ENCODE measurements around the gene RBFOX2. TPM values are rescaled to one million over a fixed set of nuclear protein-coding genes. Genes with fewer than 3 reads are reported as not detected.
A peak's percentile ranks its signal among the peaks of the same experiment; 100 is the strongest.

Gene RBFOX2
- total RNA-seq, 1 donor from 2014 or later, result 3.2 TPM

DNA sequence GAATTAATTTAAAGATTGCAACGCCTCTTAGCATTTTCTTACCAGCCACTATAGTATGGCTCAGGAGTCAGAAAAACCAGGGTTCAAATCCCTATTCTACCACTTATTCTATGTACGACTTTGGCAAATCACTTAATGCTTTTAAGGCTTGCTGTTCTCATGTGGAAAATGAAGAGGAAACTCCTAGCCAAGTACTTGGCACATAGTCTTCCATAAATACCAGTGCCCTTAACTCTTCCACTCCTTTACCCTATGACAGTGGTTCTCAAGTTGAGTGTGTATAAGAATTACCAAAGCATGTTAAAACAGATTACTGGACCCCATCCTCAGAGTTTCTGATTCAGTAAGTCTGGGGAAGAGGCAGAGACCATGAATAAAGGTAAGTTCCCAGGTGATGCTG, 107.6 kb downstream of the RBFOX2 start:
- intact Hi-C loops (cut with micrococcal nuclease), result loop anchor here (1.0 kb wide), 1 partner anchor 294 kb away; no protein-coding TSS in a partner anchor
- Mint-ChIP-seq H3K4me1 (ENCODE audit: low read depth) (peaks cover 7% of the 10 kb centered on the region), H3K27me3 (ENCODE audit: low read depth) (no peaks in the 10 kb centered on the region), H3K4me3 (ENCODE audit: low read depth) (no peak overlapping the region), H3K9me3 (no peaks in the 10 kb centered on the region), H3K36me3 (ENCODE audit: low read depth) (no peaks in the 10 kb centered on the region), H3K27ac (no peak overlapping the region)
- no peak for DNase-seq (ENCODE audit: low spot score)

DNA sequence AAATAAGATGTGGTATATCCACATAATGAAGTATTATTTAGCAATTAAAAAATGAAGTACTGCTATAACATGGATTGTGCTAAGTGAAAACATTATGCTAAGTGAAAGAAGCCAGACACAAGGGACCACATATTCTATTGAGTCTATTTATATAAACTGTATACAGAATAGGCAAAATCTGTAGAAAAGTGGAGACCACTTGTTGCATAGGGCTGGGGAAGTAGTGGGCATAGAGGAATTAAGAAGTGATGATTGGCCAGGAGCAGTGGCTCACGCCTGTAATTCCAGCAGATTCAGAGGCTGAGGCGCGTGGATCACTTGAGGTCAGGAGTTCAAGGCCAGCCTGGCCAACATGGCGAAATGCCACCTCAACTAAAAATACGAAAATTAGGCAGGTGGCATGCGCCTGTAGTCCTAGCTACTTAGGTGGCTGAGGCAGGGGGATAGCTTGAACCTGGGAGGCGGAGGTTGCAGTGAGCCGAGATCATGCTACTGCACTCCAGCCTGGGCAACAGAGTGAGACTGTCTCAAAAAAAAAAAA, 109.6 kb downstream of the RBFOX2 start:
- intact Hi-C loops (cut with micrococcal nuclease), result no loop called here
- Mint-ChIP-seq H3K4me3 (ENCODE audit: low read depth) (no peak overlapping the region), H3K4me1 (ENCODE audit: low read depth) (peaks cover 23% of the 10 kb centered on the region), H3K36me3 (ENCODE audit: low read depth) (no peaks in the 10 kb centered on the region), H3K27me3 (ENCODE audit: low read depth) (no peaks in the 10 kb centered on the region), H3K27ac (no peak overlapping the region), H3K9me3 (no peaks in the 10 kb centered on the region)
- no peak for DNase-seq (ENCODE audit: low spot score)

- Mint-ChIP-seq H3K4me1 (ENCODE audit: low read depth) (peaks cover 23% of the 10 kb centered on the region), H3K27me3 (ENCODE audit: low read depth) (no peaks in the 10 kb centered on the region), H3K4me3 (ENCODE audit: low read depth) (no peak overlapping the region), H3K9me3 (no peaks in the 10 kb centered on the region), H3K36me3 (ENCODE audit: low read depth) (no peaks in the 10 kb centered on the region), H3K27ac (no peak overlapping the region)
- intact Hi-C loops (cut with micrococcal nuclease), result no loop called here
- no peak for DNase-seq (ENCODE audit: low spot score)
Observed at GRCh38 chr22:35918456-35918855, 110.2 kb downstream of the RBFOX2 start.

- DNase-seq (ENCODE audit: low spot score), result no peak
- H3K27ac Mint-ChIP-seq, result no peak overlapping the region
Observed at GRCh38 chr22:35917651-35918050, 111.0 kb downstream of the RBFOX2 start.

DNA sequence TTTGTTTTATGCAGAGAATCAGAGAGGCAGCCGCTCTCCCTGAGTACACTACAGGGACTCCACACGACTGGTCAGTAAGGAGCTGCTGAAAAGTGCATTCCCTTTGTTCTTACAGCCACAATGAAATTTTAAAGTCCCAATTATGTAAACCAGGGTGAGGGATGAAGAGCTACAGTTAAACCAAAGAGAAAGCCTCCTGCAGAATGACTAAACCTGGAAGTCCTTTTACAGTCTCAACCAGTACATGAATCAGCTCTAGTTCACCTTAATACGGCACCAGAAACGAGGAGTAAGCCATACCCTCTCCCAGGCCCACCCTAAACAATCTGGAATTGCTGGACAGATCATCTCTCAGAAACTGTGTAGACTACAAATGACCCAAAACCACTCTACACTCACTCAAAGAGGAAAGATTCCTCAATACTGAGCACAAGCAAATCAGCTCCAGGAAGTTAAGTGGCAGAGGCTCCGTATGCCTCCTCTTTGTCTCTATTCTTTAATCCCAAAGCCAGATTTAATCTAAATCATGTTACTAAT, 113.1 kb downstream of the RBFOX2 start:
- Mint-ChIP-seq H3K4me3 (ENCODE audit: low read depth) (no peak overlapping the region), H3K4me1 (ENCODE audit: low read depth) (peaks cover 16% of the 10 kb centered on the region), H3K27me3 (ENCODE audit: low read depth) (no peaks in the 10 kb centered on the region), H3K9me3 (no peaks in the 10 kb centered on the region), H3K36me3 (ENCODE audit: low read depth) (no peaks in the 10 kb centered on the region), H3K27ac (no peak overlapping the region)
- DNase-seq (ENCODE audit: low spot score), result no peak
- intact Hi-C loops (cut with micrococcal nuclease), result no loop called here

More at GRCh38 chr22:35917651-35918050, 111.0 kb downstream of the RBFOX2 start:
- Mint-ChIP-seq H3K4me3 (ENCODE audit: low read depth) (no peak overlapping the region), H3K27me3 (ENCODE audit: low read depth) (no peaks in the 10 kb centered on the region), H3K4me1 (ENCODE audit: low read depth) (peaks cover 23% of the 10 kb centered on the region), H3K9me3 (no peaks in the 10 kb centered on the region), H3K36me3 (ENCODE audit: low read depth) (no peaks in the 10 kb centered on the region)
- intact Hi-C loops (cut with micrococcal nuclease), result no loop called here

- intact Hi-C loops (cut with micrococcal nuclease), result no loop called here
- peaks cover 16% of the 10 kb centered on the region for H3K4me1 Mint-ChIP-seq (ENCODE audit: low read depth)
- peak overlapping the region; percentile 13 for H3K4me3 Mint-ChIP-seq (ENCODE audit: low read depth)
- no peaks in the 10 kb centered on the region for H3K9me3 Mint-ChIP-seq
- H3K27ac Mint-ChIP-seq, result no peak overlapping the region
- H3K36me3 Mint-ChIP-seq (ENCODE audit: low read depth), result no peaks in the 10 kb centered on the region
- no peaks in the 10 kb centered on the region for H3K27me3 Mint-ChIP-seq (ENCODE audit: low read depth)
- DNase-seq (ENCODE audit: low spot score), result no peak
Observed at GRCh38 chr22:35914665-35915476, 113.8 kb downstream of the RBFOX2 start.

DNA sequence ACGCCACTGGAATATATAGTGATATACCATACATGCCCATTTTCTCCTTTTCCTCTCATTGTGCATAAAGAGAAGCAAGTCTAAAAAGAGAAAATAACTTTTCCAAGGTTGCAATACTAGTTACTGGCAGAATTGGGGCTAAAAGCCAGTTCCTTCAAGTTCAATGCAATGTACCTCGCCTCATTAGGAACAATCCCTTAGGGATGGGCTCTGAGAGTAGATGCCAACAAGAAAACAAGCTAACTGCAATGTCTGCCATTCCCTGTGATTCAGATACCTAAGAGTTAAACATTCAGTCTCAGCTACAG, 114.3 kb downstream of the RBFOX2 start:
- no peak overlapping the region for H3K27ac Mint-ChIP-seq
- peaks cover 16% of the 10 kb centered on the region for H3K4me1 Mint-ChIP-seq (ENCODE audit: low read depth)
- DNase-seq (ENCODE audit: low spot score), result no peak
- no peaks in the 10 kb centered on the region for H3K36me3 Mint-ChIP-seq (ENCODE audit: low read depth)
- H3K9me3 Mint-ChIP-seq, result no peaks in the 10 kb centered on the region
- no peaks in the 10 kb centered on the region for H3K27me3 Mint-ChIP-seq (ENCODE audit: low read depth)
- intact Hi-C loops (cut with micrococcal nuclease), result no loop called here
- peak overlapping the region; percentile 13 for H3K4me3 Mint-ChIP-seq (ENCODE audit: low read depth)

GRCh38 chr22:35913925-35914324, 114.7 kb downstream of the RBFOX2 start:
- Mint-ChIP-seq H3K36me3 (ENCODE audit: low read depth) (no peaks in the 10 kb centered on the region), H3K4me1 (ENCODE audit: low read depth) (peaks cover 16% of the 10 kb centered on the region), H3K27me3 (ENCODE audit: low read depth) (no peaks in the 10 kb centered on the region), H3K4me3 (ENCODE audit: low read depth) (no peak overlapping the region), H3K9me3 (no peaks in the 10 kb centered on the region), H3K27ac (no peak overlapping the region)
- DNase-seq (ENCODE audit: low spot score), result no peak
- intact Hi-C loops (cut with micrococcal nuclease), result no loop called here

DNA sequence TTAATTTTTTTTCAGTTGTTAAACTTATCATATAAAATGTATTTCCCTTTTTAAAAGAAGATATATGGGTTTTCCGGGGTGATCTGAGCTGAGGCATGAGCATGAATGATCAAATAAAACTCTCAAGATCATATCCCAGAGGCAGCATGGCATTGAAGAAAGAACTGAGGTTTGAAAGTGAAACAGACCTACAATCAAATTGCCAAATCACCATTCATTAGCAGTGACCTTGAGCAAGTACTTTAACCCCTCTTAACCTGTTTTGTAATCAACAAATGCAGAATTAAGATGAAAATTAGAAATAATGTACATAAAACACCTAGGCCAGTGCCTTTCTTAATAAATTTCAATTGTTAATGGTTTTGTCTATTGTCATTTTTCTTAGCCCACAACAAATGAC, 116.0 kb downstream of the RBFOX2 start:
- no peaks in the 10 kb centered on the region for H3K9me3 Mint-ChIP-seq
- intact Hi-C loops (cut with micrococcal nuclease), result no loop called here
- H3K27me3 Mint-ChIP-seq (ENCODE audit: low read depth), result no peaks in the 10 kb centered on the region
- no peak overlapping the region for H3K4me3 Mint-ChIP-seq (ENCODE audit: low read depth)
- DNase-seq (ENCODE audit: low spot score), result no peak
- no peaks in the 10 kb centered on the region for H3K36me3 Mint-ChIP-seq (ENCODE audit: low read depth)
- no peak overlapping the region for H3K27ac Mint-ChIP-seq
- H3K4me1 Mint-ChIP-seq (ENCODE audit: low read depth), result peaks cover 16% of the 10 kb centered on the region

DNA sequence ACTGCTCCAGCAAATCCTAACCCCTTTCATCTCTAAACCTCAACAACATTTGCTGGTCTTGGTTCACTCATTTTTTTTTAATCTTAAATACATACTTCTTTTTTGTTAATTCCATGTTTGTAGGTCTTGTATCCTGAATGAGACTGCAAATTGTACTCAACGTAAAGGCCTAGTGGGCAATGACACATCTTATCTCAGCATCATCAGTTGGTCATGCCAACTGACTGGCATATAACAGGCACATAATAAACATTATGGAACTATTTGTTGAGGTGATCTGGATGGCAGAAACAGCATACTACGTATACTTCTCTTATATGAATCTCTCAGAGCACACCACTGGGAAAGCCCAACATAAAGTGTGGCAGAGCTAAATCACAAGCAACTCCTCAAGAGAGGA, 116.7 kb downstream of the RBFOX2 start:
- Mint-ChIP-seq H3K4me3 (ENCODE audit: low read depth) (no peak overlapping the region), H3K9me3 (no peaks in the 10 kb centered on the region), H3K4me1 (ENCODE audit: low read depth) (peaks cover 16% of the 10 kb centered on the region), H3K27me3 (ENCODE audit: low read depth) (no peaks in the 10 kb centered on the region), H3K27ac (no peak overlapping the region), H3K36me3 (ENCODE audit: low read depth) (no peaks in the 10 kb centered on the region)
- DNase-seq (ENCODE audit: low spot score), result no peak
- intact Hi-C loops (cut with micrococcal nuclease), result no loop called here

- peaks cover under 1% of the 10 kb centered on the region for H3K27me3 Mint-ChIP-seq (ENCODE audit: low read depth)
- no peak overlapping the region for H3K4me3 Mint-ChIP-seq (ENCODE audit: low read depth)
- DNase-seq (ENCODE audit: low spot score), result no peak
- no peaks in the 10 kb centered on the region for H3K36me3 Mint-ChIP-seq (ENCODE audit: low read depth)
- peaks cover 17% of the 10 kb centered on the region for H3K4me1 Mint-ChIP-seq (ENCODE audit: low read depth)
- H3K9me3 Mint-ChIP-seq, result no peaks in the 10 kb centered on the region
- H3K27ac Mint-ChIP-seq, result no peak overlapping the region
- intact Hi-C loops (cut with micrococcal nuclease), result no loop called here
Observed at GRCh38 chr22:35910926-35911325, 117.7 kb downstream of the RBFOX2 start.

DNA sequence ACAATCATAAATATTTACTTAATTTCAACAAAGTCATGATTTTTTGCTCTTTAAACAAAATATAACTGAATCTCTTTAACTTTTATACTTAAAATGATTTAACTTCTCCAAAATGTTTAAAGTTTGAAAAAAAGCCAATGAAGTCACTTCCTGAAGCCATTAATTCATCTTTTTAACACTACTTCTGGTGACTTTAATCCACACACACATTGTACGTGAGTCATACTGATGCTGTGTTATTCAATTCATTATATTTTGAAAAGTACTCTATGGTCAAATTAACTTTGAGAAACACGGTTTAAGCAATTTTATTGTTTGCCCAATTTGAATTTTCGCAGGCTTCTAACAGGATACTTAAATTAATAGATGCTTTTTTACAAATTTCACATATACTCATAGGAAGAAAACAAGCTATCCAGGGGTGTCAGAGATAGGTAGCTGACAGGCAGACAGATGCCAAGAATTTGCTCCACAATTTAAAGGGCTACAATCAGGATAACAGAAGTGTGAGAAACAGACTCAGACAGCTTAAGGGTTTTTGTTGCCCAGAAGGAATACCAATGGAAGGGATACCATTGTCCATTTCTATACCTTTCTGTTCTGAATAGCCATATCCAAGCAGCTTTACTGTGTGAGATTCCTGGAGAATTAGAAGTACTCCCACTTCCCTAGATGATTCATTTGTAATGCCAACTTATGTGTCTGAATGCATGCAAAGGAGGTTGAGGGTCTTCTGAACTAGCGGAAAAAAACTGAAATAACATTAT, 118.4 kb downstream of the RBFOX2 start:
- no peak overlapping the region for H3K27ac Mint-ChIP-seq
- intact Hi-C loops (cut with micrococcal nuclease), result no loop called here

DNA sequence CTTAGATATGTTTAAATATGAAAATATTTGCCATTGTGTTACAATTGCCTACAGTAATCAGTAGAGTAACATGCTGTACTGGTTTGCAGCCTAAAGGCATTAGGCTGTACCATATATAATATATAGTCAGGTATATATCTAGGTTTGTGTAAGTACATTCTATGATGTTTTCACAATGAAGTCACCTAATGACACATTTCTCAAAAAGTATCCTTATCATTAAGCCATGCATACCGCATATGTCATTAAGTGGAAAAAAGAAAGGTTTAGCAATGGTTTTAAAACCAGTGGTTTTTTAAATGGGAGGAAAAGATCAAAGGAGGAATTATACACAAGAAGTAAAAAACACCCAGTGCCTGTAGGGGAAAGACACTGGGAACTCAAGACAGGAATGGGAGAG, 122.7 kb downstream of the RBFOX2 start:
- Mint-ChIP-seq H3K27me3 (ENCODE audit: low read depth) (peaks cover 26% of the 10 kb centered on the region), H3K4me3 (ENCODE audit: low read depth) (no peak overlapping the region), H3K4me1 (ENCODE audit: low read depth) (peaks cover 6% of the 10 kb centered on the region), H3K9me3 (no peaks in the 10 kb centered on the region), H3K27ac (no peak overlapping the region), H3K36me3 (ENCODE audit: low read depth) (no peaks in the 10 kb centered on the region)
- intact Hi-C loops (cut with micrococcal nuclease), result no loop called here
- DNase-seq (ENCODE audit: low spot score), result no peak

More for the DNA sequence above, 118.4 kb downstream of the RBFOX2 start:
- DNase-seq (ENCODE audit: low spot score), result no peak
- Mint-ChIP-seq H3K27me3 (ENCODE audit: low read depth) (peaks cover 2% of the 10 kb centered on the region), H3K9me3 (no peaks in the 10 kb centered on the region), H3K4me1 (ENCODE audit: low read depth) (peaks cover 11% of the 10 kb centered on the region), H3K36me3 (ENCODE audit: low read depth) (no peaks in the 10 kb centered on the region), H3K4me3 (ENCODE audit: low read depth) (no peak overlapping the region)
